Measurements from ENCODE around the gene PTHLH. TPM values are rescaled to one million over a fixed set of nuclear protein-coding genes. Genes with fewer than 3 reads are reported as not detected.

PTHLH gene
- total and polyA plus RNA-seq, 2 experiments from 2014 or later = not detected

DNA sequence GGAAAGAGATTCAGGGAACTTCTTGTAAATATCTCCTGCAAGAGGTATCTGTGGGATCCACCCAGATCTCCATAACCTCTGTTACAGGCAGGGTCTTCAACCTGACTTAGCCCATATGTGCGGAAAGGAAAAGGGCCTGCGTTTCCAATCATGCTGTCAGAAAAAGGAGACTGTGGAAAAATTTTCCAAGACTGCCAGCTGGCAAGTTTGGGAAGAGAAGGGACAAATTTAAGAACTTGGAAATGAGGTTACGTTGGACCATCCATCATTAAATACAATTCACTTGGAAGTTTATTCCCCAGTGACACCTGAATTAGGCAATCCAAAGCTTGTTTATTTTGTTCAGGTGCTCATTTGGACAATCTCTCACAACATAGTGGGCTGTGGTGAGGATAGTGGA lies 13.9 kb downstream of the PTHLH start (continued):
- TF ChIP-seq, protein P1, sequence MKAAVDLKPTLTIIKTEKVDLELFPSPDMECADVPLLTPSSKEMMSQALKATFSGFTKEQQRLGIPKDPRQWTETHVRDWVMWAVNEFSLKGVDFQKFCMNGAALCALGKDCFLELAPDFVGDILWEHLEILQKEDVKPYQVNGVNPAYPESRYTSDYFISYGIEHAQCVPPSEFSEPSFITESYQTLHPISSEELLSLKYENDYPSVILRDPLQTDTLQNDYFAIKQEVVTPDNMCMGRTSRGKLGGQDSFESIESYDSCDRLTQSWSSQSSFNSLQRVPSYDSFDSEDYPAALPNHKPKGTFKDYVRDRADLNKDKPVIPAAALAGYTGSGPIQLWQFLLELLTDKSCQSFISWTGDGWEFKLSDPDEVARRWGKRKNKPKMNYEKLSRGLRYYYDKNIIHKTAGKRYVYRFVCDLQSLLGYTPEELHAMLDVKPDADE (IDR thresholded peaks at IDR 0.05) = no peak
- no peak for TF ChIP-seq CREB1 (CRISPR knock-in tag; IDR thresholded peaks at IDR 0.05; ENCODE audit: low read depth)
- no peak for TF ChIP-seq NANOG (IDR thresholded peaks at IDR 0.05; ENCODE audit: borderline replicate concordance)

DNA sequence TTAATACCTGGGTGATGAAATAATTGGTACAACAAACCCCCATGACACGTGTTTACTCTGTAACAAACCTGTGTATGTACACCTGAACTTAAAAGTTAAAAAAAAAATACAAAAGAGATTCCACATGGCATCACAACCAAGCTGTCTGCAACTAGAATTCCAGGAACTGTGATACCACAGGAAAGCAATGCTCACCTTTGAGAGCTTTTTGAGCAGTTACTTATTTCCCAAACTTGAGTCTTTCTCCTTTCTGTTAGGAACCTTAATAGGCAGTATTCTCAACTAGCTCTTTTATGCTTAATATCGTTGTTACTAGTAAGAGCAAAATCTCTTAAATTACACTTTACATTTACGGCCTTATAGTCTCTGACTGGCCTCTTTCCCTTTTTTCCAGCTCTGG lies 15.2 kb downstream of the PTHLH start:
- no peaks in the 10 kb centered on the region for H3K9me3 Mint-ChIP-seq
- no peak overlapping the region for H3K4me2 ChIP-seq
- no peak overlapping the region for H3K27ac Mint-ChIP-seq
- DNase-seq (ENCODE audit: low spot score) (no peak), ATAC-seq (no peak)
- H3K79me2 ChIP-seq (replicated peaks; ENCODE audit: insufficient read depth) = no peaks in the 10 kb centered on the region
- H3K36me3 ChIP-seq (ENCODE audit: insufficient read depth) = no peaks in the 10 kb centered on the region
- no peaks in the 10 kb centered on the region for H3K36me3 Mint-ChIP-seq (ENCODE audit: low read depth)
- no peak overlapping the region for H3K27ac ChIP-seq (ENCODE audit: low read depth)
- H3K9me2 ChIP-seq (ENCODE audit: insufficient read depth) = no peaks in the 10 kb centered on the region
- no peak overlapping the region for H2AFZ ChIP-seq
- no peaks in the 10 kb centered on the region for H4K20me1 ChIP-seq (replicated peaks; ENCODE audit: insufficient read depth)
- no peak overlapping the region for H3K4me3 ChIP-seq
- no peaks in the 10 kb centered on the region for H3K27me3 ChIP-seq (ENCODE audit: insufficient read depth)
- no peaks in the 10 kb centered on the region for H3F3A ChIP-seq (replicated peaks; ENCODE audit: low read depth)
- H3K4me1 Mint-ChIP-seq = peaks cover 3% of the 10 kb centered on the region; the same call in 2 of the 3 replicates
- H3K4me3 Mint-ChIP-seq = no peak overlapping the region
- peaks cover 2% of the 10 kb centered on the region for H3K27me3 Mint-ChIP-seq (ENCODE audit: insufficient read depth, low read depth, poor library complexity)
- H3K4me1 ChIP-seq (ENCODE audit: insufficient read depth) = peaks cover 8% of the 10 kb centered on the region
- TF ChIP-seq ZNF114 (CRISPR knock-in tag; IDR thresholded peaks at IDR 0.05) = no peak
- TF ChIP-seq, protein P2, sequence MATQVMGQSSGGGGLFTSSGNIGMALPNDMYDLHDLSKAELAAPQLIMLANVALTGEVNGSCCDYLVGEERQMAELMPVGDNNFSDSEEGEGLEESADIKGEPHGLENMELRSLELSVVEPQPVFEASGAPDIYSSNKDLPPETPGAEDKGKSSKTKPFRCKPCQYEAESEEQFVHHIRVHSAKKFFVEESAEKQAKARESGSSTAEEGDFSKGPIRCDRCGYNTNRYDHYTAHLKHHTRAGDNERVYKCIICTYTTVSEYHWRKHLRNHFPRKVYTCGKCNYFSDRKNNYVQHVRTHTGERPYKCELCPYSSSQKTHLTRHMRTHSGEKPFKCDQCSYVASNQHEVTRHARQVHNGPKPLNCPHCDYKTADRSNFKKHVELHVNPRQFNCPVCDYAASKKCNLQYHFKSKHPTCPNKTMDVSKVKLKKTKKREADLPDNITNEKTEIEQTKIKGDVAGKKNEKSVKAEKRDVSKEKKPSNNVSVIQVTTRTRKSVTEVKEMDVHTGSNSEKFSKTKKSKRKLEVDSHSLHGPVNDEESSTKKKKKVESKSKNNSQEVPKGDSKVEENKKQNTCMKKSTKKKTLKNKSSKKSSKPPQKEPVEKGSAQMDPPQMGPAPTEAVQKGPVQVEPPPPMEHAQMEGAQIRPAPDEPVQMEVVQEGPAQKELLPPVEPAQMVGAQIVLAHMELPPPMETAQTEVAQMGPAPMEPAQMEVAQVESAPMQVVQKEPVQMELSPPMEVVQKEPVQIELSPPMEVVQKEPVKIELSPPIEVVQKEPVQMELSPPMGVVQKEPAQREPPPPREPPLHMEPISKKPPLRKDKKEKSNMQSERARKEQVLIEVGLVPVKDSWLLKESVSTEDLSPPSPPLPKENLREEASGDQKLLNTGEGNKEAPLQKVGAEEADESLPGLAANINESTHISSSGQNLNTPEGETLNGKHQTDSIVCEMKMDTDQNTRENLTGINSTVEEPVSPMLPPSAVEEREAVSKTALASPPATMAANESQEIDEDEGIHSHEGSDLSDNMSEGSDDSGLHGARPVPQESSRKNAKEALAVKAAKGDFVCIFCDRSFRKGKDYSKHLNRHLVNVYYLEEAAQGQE (IDR thresholded peaks at IDR 0.05; ENCODE audit: unreplicated experiment) = no peak
- TF ChIP-seq POLR2AphosphoS5 (IDR thresholded peaks at IDR 0.05; ENCODE audit: low read depth) = no peak
- TF ChIP-seq, protein P1 (IDR thresholded peaks at IDR 0.05) = no peak
- TF ChIP-seq NANOG (IDR thresholded peaks at IDR 0.05; ENCODE audit: borderline replicate concordance) = no peak
- TF ChIP-seq CREB1 (CRISPR knock-in tag; IDR thresholded peaks at IDR 0.05; ENCODE audit: low read depth) = no peak
- TF ChIP-seq STAT1 (IDR thresholded peaks at IDR 0.05; ENCODE audit: unreplicated experiment) = no peak
- TF ChIP-seq EZH2 (IDR thresholded peaks at IDR 0.05; ENCODE audit: low read depth, unreplicated experiment) = no peak
- TF ChIP-seq, protein P3, sequence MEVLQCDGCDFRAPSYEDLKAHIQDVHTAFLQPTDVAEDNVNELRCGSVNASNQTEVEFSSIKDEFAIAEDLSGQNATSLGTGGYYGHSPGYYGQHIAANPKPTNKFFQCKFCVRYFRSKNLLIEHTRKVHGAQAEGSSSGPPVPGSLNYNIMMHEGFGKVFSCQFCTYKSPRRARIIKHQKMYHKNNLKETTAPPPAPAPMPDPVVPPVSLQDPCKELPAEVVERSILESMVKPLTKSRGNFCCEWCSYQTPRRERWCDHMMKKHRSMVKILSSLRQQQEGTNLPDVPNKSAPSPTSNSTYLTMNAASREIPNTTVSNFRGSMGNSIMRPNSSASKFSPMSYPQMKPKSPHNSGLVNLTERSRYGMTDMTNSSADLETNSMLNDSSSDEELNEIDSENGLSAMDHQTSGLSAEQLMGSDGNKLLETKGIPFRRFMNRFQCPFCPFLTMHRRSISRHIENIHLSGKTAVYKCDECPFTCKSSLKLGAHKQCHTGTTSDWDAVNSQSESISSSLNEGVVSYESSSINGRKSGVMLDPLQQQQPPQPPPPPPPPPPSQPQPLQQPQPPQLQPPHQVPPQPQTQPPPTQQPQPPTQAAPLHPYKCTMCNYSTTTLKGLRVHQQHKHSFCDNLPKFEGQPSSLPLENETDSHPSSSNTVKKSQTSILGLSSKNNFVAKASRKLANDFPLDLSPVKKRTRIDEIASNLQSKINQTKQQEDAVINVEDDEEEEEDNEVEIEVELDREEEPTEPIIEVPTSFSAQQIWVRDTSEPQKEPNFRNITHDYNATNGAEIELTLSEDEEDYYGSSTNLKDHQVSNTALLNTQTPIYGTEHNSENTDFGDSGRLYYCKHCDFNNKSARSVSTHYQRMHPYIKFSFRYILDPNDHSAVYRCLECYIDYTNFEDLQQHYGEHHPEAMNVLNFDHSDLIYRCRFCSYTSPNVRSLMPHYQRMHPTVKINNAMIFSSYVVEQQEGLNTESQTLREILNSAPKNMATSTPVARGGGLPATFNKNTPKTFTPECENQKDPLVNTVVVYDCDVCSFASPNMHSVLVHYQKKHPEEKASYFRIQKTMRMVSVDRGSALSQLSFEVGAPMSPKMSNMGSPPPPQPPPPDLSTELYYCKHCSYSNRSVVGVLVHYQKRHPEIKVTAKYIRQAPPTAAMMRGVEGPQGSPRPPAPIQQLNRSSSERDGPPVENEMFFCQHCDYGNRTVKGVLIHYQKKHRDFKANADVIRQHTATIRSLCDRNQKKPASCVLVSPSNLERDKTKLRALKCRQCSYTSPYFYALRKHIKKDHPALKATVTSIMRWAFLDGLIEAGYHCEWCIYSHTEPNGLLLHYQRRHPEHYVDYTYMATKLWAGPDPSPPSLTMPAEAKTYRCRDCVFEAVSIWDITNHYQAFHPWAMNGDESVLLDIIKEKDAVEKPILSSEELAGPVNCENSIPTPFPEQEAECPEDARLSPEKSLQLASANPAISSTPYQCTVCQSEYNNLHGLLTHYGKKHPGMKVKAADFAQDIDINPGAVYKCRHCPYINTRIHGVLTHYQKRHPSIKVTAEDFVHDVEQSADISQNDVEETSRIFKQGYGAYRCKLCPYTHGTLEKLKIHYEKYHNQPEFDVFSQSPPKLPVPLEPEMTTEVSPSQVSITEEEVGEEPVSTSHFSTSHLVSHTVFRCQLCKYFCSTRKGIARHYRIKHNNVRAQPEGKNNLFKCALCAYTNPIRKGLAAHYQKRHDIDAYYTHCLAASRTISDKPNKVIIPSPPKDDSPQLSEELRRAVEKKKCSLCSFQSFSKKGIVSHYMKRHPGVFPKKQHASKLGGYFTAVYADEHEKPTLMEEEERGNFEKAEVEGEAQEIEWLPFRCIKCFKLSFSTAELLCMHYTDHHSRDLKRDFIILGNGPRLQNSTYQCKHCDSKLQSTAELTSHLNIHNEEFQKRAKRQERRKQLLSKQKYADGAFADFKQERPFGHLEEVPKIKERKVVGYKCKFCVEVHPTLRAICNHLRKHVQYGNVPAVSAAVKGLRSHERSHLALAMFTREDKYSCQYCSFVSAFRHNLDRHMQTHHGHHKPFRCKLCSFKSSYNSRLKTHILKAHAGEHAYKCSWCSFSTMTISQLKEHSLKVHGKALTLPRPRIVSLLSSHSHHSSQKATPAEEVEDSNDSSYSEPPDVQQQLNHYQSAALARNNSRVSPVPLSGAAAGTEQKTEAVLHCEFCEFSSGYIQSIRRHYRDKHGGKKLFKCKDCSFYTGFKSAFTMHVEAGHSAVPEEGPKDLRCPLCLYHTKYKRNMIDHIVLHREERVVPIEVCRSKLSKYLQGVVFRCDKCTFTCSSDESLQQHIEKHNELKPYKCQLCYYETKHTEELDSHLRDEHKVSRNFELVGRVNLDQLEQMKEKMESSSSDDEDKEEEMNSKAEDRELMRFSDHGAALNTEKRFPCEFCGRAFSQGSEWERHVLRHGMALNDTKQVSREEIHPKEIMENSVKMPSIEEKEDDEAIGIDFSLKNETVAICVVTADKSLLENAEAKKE (CRISPR knock-in tag; IDR thresholded peaks at IDR 0.05) = no peak
- no peak for TF ChIP-seq JUNB (IDR thresholded peaks at IDR 0.05; ENCODE audit: unreplicated experiment)
- TF ChIP-seq EZH2phosphoT487 (IDR thresholded peaks at IDR 0.05; ENCODE audit: unreplicated experiment) = no peak
- TF ChIP-seq, protein P4, sequence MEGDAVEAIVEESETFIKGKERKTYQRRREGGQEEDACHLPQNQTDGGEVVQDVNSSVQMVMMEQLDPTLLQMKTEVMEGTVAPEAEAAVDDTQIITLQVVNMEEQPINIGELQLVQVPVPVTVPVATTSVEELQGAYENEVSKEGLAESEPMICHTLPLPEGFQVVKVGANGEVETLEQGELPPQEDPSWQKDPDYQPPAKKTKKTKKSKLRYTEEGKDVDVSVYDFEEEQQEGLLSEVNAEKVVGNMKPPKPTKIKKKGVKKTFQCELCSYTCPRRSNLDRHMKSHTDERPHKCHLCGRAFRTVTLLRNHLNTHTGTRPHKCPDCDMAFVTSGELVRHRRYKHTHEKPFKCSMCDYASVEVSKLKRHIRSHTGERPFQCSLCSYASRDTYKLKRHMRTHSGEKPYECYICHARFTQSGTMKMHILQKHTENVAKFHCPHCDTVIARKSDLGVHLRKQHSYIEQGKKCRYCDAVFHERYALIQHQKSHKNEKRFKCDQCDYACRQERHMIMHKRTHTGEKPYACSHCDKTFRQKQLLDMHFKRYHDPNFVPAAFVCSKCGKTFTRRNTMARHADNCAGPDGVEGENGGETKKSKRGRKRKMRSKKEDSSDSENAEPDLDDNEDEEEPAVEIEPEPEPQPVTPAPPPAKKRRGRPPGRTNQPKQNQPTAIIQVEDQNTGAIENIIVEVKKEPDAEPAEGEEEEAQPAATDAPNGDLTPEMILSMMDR (conservative IDR thresholded peaks at IDR 0.05; ENCODE audit: low read depth in 2 of 2) = no peak

Data from GM23338 (cell line).